Mucosa of stomach (tissue), 1 donor: ENCODE data around the gene VAV3.

Source experiments
- H3K27me3 ChIP-seq: one replicate; pipeline ENCODE4 v1.7.0; 2013; ENCODE audit warnings: mild to moderate bottlenecking, low read length; ENCODE audit not compliant: control insufficient read depth, insufficient read depth
- H3K36me3 ChIP-seq: one replicate; pipeline ENCODE4 v1.7.0; 2013; ENCODE audit warnings: low read length; ENCODE audit not compliant: control insufficient read depth, insufficient read depth
- H3K4me1 ChIP-seq: one replicate; pipeline ENCODE4 v1.7.0; 2013; ENCODE audit warnings: mild to moderate bottlenecking, low read length; ENCODE audit not compliant: control insufficient read depth, insufficient read depth
- H3K4me3 ChIP-seq: one replicate; pipeline ENCODE4 v1.7.0; 2013; ENCODE audit warnings: low read length
- H3K9ac ChIP-seq: one replicate; pipeline ENCODE4 v1.7.0; 2013; ENCODE audit warnings: mild to moderate bottlenecking, low read length, moderate library complexity
- H3K9me3 ChIP-seq: one replicate; pipeline ENCODE4 v1.7.0; 2013; ENCODE audit warnings: mild to moderate bottlenecking, low read length, moderate library complexity; ENCODE audit not compliant: control insufficient read depth
- donor health status: Pancreatic carcinoma.

VAV3 gene

DNA sequence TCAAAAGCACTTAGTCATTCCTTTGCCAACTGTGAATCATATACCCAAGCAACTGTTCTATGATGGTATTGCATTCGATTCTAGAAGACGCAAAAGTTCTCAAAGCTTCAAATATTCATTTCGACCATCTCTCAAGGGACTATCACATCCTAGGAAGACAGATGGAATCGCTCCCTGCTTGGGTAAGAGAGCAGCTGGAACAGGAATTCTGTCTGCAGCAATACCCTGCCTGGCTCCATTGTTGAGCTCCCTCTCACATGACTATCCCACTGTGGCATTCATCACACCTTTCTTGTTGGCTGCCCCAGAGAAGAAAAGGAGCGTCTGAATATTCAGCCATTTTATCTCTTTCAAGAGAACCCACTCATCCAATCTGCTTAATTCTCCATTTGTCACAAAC is 426.5 kb downstream of the VAV3 start:
- no peaks in the 10 kb centered on the region for H3K36me3 ChIP-seq
- H3K27me3 ChIP-seq, result no peaks in the 10 kb centered on the region
- H3K4me3 ChIP-seq, result no peak overlapping the region

DNA sequence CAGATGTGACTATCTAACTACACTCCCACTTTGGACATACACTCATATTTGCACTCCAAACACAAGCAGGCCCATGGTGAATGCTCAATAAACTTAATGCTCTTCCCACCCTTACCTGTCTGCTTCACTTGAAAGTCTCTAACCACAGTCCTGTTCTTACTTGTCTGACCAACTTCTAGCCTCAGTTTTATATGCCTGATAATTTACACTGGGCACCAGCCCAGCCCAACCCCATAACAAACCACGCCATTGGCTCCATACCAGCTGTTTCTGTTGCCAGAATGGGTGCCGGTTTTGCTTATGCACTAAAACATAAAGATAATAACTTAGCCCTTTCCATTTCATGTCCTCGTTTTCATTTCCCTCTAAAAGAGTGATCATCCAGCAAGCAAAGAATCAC is 428.7 kb downstream of the VAV3 start:
- H3K36me3 ChIP-seq, result no peaks in the 10 kb centered on the region
- no peak overlapping the region for H3K9ac ChIP-seq

More for the DNA sequence above, 426.5 kb downstream of the VAV3 start:
- Histone ChIP-seq H3K9ac (no peak overlapping the region), H3K4me1 (no peaks in the 10 kb centered on the region), H3K9me3 (no peaks in the 10 kb centered on the region)

DNA sequence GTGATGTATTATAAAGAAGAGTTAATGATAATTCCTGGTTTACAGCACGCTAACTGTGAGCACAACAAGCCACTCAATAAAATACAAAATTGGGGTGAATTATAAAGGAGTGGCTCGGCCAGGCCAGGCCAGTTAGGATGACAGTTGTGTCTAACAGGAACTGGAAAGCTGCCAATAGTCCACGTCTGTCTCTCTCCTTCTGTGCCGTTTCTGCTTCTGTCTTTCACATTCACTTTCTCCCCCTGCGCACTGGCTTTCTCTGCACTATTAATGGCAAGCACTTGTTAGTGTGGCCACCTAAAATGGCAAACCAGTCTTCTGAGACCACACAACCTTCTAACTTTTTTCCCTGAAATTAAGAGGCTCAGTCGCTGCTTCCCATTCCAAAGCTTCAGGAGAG is 429.9 kb downstream of the VAV3 start:
- Histone ChIP-seq H3K4me3 (no peak overlapping the region), H3K36me3 (no peaks in the 10 kb centered on the region), H3K27me3 (no peaks in the 10 kb centered on the region), H3K9ac (no peak overlapping the region), H3K4me1 (no peaks in the 10 kb centered on the region), H3K9me3 (no peaks in the 10 kb centered on the region)

More for the DNA sequence above, 428.7 kb downstream of the VAV3 start:
- Histone ChIP-seq H3K27me3 (no peaks in the 10 kb centered on the region), H3K4me3 (no peak overlapping the region), H3K4me1 (no peaks in the 10 kb centered on the region), H3K9me3 (no peaks in the 10 kb centered on the region)

DNA sequence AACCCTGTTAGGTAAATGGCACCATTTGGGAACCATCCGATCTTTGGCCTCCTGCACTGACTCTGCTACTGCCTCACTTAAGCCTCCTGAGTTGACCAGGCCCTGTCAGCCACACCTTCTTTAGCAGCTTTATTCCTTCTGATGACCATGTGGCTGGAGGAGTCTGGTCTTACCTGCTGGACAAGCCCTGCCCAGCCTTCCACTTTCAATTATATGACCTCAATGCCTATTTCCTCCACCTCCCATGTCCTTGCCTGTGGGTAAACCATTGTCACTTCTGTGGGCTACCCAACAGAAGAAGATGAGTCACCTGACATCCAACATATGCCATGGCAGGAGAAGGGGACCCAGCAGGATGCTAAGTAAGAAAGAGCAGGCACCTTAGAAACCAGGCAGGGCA is 430.3 kb downstream of the VAV3 start:
- no peaks in the 10 kb centered on the region for H3K9me3 ChIP-seq
- no peaks in the 10 kb centered on the region for H3K36me3 ChIP-seq
- no peaks in the 10 kb centered on the region for H3K27me3 ChIP-seq
- H3K4me1 ChIP-seq, result no peaks in the 10 kb centered on the region
- H3K4me3 ChIP-seq, result no peak overlapping the region
- no peak overlapping the region for H3K9ac ChIP-seq

DNA sequence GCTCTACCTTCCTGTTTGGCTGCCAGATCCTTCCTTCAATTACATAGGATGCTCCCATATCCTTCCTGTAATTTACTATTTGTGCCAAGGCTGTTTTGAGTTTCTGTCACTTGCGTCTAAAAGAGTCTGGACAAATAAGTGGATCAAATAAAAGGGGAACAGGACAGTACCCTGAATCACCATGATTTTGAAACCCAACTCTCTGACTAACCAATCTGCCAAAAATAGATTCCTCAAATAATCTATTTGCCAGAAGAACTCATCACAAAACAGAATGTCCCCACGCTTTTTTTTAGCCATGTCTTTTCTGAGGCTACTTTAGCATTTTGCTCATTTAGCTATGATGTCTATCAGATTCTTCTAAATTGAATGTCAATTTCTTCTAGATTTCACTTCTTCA is 431.5 kb downstream of the VAV3 start:
- Histone ChIP-seq H3K27me3 (no peaks in the 10 kb centered on the region), H3K4me3 (no peak overlapping the region), H3K36me3 (no peaks in the 10 kb centered on the region), H3K9ac (no peak overlapping the region), H3K9me3 (no peaks in the 10 kb centered on the region), H3K4me1 (no peaks in the 10 kb centered on the region)

DNA sequence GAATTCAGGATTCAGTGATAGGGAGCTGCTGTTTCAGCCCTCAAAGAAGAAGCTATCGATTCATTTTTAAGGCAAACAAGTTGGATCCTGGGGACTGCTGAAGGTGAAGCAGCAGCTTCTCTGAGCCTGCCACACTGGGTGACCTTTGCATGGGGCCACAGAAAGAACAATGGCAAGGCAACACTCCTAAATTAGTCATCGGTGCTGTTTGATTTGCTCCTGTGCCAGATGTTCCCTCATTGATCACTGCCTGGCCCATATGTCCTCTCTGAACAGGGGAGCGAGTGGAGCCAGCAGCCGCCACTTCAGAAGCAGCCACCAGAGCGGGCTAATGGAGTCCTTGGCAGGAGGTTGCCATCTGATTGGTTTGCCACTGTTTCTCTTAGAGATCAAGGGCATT is 432.7 kb downstream of the VAV3 start:
- Histone ChIP-seq H3K27me3 (no peaks in the 10 kb centered on the region), H3K4me1 (no peaks in the 10 kb centered on the region), H3K9ac (no peak overlapping the region), H3K36me3 (no peaks in the 10 kb centered on the region), H3K9me3 (no peaks in the 10 kb centered on the region), H3K4me3 (no peak overlapping the region)

DNA sequence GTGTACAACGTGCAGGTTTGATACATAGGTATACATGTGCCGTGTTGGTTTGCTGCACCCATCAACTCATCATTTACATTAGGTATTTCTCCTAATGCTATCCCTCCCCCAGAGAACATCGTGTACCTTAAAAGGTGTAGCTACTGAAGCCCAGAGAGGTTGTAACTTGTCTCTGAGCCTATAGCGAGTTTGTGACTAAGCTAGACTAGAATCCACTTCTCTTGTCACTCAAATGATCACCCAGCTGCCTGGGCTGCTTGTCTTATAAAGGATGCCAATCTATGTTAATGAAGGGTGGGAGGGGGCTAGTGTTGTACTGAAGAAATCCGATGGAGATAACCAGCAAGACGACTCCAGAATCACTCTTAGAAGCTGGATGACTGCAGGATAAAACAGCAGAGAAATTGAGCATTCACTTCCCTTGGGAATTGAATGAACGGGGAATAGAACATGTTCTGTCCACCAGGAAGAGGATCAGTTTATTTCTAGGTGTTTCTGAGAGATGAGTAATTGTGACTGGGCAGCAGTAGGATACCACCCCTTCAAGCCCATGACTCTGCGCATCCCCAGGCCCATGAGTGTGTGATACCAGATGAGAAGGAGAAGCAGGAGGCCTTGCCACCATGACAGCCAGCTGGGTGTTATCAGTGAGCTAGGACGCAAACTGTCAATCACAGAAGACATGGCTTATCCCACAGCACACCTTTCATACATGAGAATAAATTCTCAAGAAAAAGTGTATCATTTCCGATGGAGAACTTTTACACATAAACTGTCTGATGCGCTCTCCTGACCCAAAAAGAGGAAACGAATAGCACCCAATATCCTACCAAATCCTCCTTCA is 433.7 kb downstream of the VAV3 start:
- Histone ChIP-seq H3K9ac (no peak overlapping the region), H3K27me3 (no peaks in the 10 kb centered on the region), H3K36me3 (no peaks in the 10 kb centered on the region), H3K4me3 (no peak overlapping the region), H3K9me3 (no peaks in the 10 kb centered on the region), H3K4me1 (no peaks in the 10 kb centered on the region)

DNA sequence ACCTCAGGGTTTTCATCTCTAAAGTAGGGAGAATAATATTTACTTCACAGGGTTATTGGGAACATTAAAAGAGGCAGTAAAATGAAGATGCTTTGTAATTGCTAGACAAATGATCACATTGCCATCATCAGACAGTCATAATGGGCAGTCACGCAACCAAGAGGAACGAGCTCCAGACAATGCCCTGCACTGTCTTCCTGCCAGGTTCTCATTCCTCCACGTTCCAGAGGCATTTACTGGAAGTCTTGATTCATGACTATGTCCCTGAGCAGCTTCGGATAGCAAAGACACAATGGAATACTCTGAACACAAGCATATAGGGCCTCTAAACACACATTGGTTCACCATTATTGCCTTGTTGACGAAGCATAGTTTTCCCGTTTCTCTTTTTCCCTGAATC is 434.4 kb downstream of the VAV3 start:
- H3K9ac ChIP-seq, result no peak overlapping the region
- no peaks in the 10 kb centered on the region for H3K36me3 ChIP-seq
- H3K4me3 ChIP-seq, result no peak overlapping the region
- H3K4me1 ChIP-seq, result no peaks in the 10 kb centered on the region
- no peaks in the 10 kb centered on the region for H3K9me3 ChIP-seq
- no peaks in the 10 kb centered on the region for H3K27me3 ChIP-seq

DNA sequence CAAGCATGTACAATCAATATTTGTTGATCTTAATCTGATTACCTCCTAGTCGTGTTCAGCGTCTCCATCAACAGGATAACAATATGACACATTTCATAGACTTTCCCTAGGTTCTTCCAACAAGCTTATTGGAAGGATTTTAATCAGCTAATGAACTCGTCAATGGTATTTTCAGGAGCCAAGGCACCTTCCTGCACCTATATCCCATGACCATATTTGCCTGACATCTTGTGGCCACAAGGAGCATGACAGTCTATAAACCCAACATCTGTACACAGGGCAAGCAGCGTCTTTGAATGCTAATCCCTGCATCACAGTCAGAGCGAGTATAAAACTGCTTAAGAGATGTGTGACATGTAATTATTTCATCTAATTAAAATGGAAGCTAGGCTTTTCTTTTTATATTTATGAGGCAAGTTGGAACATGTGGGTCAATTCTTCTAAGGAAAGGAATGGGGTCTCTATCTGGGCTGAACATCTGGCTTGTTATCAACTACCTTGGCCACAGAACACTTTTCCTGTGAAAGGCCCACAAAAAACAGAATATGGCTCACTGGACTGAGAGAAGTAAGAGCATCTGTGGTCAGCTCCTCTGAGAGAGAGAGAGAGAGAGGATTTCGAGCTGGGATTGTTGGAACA is 435.4 kb downstream of the VAV3 start:
- Histone ChIP-seq H3K9ac (no peak overlapping the region), H3K4me3 (no peak overlapping the region), H3K27me3 (no peaks in the 10 kb centered on the region), H3K4me1 (no peaks in the 10 kb centered on the region), H3K9me3 (no peaks in the 10 kb centered on the region), H3K36me3 (no peaks in the 10 kb centered on the region)

DNA sequence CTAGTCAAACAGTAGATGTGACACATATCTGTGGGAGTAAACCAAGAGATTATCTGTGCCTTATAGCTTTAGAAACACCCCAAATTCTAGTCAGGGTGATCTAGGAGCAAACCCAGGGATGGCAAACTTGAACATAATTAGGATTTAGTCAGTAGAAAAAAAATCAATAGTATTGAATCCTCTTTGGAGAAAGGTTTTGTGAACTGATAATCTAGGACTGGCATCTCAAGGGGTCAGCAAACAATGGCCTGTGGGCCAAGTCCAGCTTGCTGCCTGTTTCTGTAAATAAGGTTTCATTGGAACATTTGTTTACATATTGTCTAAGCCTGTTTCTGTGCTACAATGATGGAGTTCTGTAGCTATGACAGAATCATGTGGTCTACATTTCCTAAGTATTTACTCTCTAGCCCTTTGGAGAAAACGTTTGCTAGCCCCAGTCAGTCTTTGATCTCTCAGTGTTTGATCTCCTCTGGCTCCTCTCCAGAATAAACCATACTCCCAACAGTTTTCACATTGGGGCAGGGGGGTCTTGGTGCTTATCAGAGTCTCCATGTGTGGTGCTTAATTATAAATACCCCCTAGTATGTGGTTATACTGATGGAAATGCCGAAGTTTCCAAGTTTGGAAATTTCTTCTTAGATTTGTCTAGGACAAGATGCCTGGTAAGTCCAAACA is 438.3 kb downstream of the VAV3 start:
- Histone ChIP-seq H3K9me3 (no peaks in the 10 kb centered on the region), H3K4me1 (no peaks in the 10 kb centered on the region), H3K9ac (no peak overlapping the region), H3K4me3 (no peak overlapping the region), H3K36me3 (no peaks in the 10 kb centered on the region), H3K27me3 (no peaks in the 10 kb centered on the region)

DNA sequence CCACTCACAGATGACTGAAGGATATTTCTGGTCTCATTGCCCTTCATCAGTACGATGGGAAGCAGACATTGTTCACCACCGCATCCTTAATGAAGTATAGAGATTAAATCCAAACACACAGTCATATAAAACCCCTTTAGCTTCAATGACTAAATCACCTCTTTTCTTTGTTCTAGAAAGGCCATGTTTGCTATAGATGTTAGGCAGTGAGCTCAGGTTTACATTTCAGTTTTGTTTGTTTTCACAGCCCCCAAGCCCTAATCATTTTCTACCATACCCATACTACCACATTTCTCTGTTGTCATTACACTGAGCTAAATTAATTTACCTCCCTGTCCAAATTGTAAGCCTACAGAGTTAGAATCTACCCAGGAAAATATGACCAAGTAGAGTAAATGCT is 439.0 kb downstream of the VAV3 start:
- Histone ChIP-seq H3K27me3 (no peaks in the 10 kb centered on the region), H3K4me3 (no peak overlapping the region), H3K9me3 (no peaks in the 10 kb centered on the region), H3K9ac (no peak overlapping the region), H3K36me3 (no peaks in the 10 kb centered on the region), H3K4me1 (no peaks in the 10 kb centered on the region)

DNA sequence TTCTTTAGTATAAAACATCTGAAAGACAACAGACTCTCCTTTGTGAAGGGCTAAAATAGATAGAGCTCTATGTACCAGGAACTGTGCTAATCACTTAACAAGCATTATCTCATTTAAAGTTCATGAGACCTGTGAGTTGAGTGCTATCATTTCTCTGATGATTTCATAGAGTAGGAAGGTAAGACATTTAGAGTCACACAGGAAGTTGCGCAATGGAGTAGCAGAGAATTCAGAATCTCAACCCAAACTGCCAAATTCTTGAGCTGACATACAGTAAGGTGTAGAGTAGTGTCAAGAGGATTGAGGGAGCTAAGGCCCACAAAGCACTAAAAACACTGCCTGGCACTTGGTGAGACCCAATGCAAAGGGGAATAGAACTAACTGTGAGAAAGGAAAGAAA is 439.8 kb downstream of the VAV3 start:
- Histone ChIP-seq H3K9me3 (no peaks in the 10 kb centered on the region), H3K9ac (no peak overlapping the region), H3K4me1 (no peaks in the 10 kb centered on the region), H3K4me3 (no peak overlapping the region), H3K36me3 (no peaks in the 10 kb centered on the region), H3K27me3 (no peaks in the 10 kb centered on the region)
